ENCODE measurements around the gene MYOT.

The MYOT gene

DNA sequence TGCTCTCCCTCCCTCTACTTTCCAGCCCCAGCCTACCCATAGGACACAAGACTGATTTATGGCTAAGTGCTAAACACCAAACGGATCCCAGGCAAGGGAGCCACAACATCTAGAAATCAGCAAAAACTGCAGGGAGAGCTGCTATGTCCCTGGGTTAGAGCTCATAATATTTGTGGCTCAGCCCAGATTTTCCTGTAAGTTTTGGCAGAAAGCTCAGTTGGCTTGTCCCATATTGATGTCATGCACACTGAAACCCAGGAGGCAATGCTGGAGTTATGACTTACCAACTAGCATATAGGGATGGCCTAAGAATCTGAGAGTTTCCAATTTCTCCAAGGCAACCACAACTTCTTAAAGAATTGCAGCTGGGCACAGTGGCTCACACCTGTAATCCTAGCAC lies 44.7 kb upstream of the MYOT start:
- TF ChIP-seq ARNTL (CRISPR knock-in tag; IDR thresholded peaks at IDR 0.05; ENCODE audit: borderline replicate concordance, low read depth) (no peak), TCF4 (CRISPR knock-in tag; IDR thresholded peaks at IDR 0.05; ENCODE audit: borderline replicate concordance) (no peak), PPARA (CRISPR knock-in tag; IDR thresholded peaks at IDR 0.05; ENCODE audit: borderline replicate concordance) (no peak), ZNF70 (CRISPR knock-in tag; IDR thresholded peaks at IDR 0.05) (no peak), SNAI2 (CRISPR knock-in tag; IDR thresholded peaks at IDR 0.05) (no peak), BACH2 (CRISPR knock-in tag; IDR thresholded peaks at IDR 0.05; ENCODE audit: borderline replicate concordance) (no peak)
- TF ChIP-seq, protein P1, sequence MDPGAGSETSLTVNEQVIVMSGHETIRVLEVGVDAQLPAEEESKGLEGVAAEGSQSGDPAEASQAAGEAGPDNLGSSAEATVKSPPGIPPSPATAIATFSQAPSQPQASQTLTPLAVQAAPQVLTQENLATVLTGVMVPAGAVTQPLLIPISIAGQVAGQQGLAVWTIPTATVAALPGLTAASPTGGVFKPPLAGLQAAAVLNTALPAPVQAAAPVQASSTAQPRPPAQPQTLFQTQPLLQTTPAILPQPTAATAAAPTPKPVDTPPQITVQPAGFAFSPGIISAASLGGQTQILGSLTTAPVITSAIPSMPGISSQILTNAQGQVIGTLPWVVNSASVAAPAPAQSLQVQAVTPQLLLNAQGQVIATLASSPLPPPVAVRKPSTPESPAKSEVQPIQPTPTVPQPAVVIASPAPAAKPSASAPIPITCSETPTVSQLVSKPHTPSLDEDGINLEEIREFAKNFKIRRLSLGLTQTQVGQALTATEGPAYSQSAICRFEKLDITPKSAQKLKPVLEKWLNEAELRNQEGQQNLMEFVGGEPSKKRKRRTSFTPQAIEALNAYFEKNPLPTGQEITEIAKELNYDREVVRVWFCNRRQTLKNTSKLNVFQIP (CRISPR knock-in tag; IDR thresholded peaks at IDR 0.05; ENCODE audit: borderline replicate concordance, low read depth): no peak
- TF ChIP-seq, protein P2, sequence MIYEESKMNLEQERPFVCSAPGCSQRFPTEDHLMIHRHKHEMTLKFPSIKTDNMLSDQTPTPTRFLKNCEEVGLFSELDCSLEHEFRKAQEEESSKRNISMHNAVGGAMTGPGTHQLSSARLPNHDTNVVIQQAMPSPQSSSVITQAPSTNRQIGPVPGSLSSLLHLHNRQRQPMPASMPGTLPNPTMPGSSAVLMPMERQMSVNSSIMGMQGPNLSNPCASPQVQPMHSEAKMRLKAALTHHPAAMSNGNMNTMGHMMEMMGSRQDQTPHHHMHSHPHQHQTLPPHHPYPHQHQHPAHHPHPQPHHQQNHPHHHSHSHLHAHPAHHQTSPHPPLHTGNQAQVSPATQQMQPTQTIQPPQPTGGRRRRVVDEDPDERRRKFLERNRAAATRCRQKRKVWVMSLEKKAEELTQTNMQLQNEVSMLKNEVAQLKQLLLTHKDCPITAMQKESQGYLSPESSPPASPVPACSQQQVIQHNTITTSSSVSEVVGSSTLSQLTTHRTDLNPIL (CRISPR knock-in tag; IDR thresholded peaks at IDR 0.05; ENCODE audit: low read depth): no peak
- ATAC-seq: no peak

DNA sequence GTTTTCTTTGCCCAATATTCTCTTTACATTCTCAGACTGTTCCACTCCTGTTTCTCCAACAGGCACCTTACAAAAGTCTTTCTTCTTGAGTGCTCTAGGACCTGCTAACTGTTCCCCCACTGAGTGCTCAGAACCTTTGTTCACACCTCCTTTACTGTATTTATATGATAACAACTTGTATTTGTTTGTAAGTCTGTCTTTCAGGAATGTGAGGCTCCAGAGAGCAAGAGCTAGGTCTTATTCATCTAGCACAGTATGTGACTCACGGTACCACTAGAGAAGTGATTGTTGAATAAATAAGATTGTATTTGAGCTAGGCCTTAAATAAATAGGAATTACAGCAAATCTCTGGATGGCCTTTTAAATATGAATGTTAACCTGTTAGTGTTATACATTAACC lies 42.5 kb upstream of the MYOT start:
- ATAC-seq: no peak
- TF ChIP-seq, protein P3, sequence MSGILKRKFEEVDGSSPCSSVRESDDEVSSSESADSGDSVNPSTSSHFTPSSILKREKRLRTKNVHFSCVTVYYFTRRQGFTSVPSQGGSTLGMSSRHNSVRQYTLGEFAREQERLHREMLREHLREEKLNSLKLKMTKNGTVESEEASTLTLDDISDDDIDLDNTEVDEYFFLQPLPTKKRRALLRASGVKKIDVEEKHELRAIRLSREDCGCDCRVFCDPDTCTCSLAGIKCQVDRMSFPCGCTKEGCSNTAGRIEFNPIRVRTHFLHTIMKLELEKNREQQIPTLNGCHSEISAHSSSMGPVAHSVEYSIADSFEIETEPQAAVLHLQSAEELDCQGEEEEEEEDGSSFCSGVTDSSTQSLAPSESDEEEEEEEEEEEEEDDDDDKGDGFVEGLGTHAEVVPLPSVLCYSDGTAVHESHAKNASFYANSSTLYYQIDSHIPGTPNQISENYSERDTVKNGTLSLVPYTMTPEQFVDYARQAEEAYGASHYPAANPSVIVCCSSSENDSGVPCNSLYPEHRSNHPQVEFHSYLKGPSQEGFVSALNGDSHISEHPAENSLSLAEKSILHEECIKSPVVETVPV (CRISPR knock-in tag; IDR thresholded peaks at IDR 0.05): no peak
- TF ChIP-seq ZFP30 (CRISPR knock-in tag; IDR thresholded peaks at IDR 0.05) (no peak), ISL1 (CRISPR knock-in tag; IDR thresholded peaks at IDR 0.05) (no peak), OSR1 (CRISPR knock-in tag; IDR thresholded peaks at IDR 0.05) (no peak), BACH2 (CRISPR knock-in tag; IDR thresholded peaks at IDR 0.05; ENCODE audit: borderline replicate concordance) (no peak), SNAI2 (CRISPR knock-in tag; IDR thresholded peaks at IDR 0.05) (no peak), ARNTL (CRISPR knock-in tag; IDR thresholded peaks at IDR 0.05; ENCODE audit: borderline replicate concordance, low read depth) (no peak), ZFP3 (CRISPR knock-in tag; IDR thresholded peaks at IDR 0.05) (no peak), TCF4 (CRISPR knock-in tag; IDR thresholded peaks at IDR 0.05; ENCODE audit: borderline replicate concordance) (no peak), ESRRG (CRISPR knock-in tag; IDR thresholded peaks at IDR 0.05) (no peak), RARB (CRISPR knock-in tag; IDR thresholded peaks at IDR 0.05) (no peak), ZNF565 (CRISPR knock-in tag; conservative IDR thresholded peaks at IDR 0.05; ENCODE audit: low read depth) (no peak), PPARA (CRISPR knock-in tag; IDR thresholded peaks at IDR 0.05; ENCODE audit: borderline replicate concordance) (no peak), ZNF8 (CRISPR knock-in tag; IDR thresholded peaks at IDR 0.05) (no peak)
- TF ChIP-seq, protein P2 (CRISPR knock-in tag; IDR thresholded peaks at IDR 0.05; ENCODE audit: low read depth): no peak
- TF ChIP-seq, protein P4, sequence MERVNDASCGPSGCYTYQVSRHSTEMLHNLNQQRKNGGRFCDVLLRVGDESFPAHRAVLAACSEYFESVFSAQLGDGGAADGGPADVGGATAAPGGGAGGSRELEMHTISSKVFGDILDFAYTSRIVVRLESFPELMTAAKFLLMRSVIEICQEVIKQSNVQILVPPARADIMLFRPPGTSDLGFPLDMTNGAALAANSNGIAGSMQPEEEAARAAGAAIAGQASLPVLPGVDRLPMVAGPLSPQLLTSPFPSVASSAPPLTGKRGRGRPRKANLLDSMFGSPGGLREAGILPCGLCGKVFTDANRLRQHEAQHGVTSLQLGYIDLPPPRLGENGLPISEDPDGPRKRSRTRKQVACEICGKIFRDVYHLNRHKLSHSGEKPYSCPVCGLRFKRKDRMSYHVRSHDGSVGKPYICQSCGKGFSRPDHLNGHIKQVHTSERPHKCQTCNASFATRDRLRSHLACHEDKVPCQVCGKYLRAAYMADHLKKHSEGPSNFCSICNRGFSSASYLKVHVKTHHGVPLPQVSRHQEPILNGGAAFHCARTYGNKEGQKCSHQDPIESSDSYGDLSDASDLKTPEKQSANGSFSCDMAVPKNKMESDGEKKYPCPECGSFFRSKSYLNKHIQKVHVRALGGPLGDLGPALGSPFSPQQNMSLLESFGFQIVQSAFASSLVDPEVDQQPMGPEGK (CRISPR knock-in tag; IDR thresholded peaks at IDR 0.05; ENCODE audit: borderline replicate concordance): no peak
- TF ChIP-seq, protein P5, sequence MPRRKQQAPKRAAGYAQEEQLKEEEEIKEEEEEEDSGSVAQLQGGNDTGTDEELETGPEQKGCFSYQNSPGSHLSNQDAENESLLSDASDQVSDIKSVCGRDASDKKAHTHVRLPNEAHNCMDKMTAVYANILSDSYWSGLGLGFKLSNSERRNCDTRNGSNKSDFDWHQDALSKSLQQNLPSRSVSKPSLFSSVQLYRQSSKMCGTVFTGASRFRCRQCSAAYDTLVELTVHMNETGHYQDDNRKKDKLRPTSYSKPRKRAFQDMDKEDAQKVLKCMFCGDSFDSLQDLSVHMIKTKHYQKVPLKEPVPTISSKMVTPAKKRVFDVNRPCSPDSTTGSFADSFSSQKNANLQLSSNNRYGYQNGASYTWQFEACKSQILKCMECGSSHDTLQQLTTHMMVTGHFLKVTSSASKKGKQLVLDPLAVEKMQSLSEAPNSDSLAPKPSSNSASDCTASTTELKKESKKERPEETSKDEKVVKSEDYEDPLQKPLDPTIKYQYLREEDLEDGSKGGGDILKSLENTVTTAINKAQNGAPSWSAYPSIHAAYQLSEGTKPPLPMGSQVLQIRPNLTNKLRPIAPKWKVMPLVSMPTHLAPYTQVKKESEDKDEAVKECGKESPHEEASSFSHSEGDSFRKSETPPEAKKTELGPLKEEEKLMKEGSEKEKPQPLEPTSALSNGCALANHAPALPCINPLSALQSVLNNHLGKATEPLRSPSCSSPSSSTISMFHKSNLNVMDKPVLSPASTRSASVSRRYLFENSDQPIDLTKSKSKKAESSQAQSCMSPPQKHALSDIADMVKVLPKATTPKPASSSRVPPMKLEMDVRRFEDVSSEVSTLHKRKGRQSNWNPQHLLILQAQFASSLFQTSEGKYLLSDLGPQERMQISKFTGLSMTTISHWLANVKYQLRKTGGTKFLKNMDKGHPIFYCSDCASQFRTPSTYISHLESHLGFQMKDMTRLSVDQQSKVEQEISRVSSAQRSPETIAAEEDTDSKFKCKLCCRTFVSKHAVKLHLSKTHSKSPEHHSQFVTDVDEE (CRISPR knock-in tag; IDR thresholded peaks at IDR 0.05): no peak
- TF ChIP-seq, protein P1 (CRISPR knock-in tag; IDR thresholded peaks at IDR 0.05; ENCODE audit: borderline replicate concordance, low read depth): no peak

Data from SK-N-SH treated with all-trans-retinoic acid at 6 μM for 48 hours (cell line).